ENCODE data around the gene UBE2L3. TPM values are rescaled to one million over a fixed set of nuclear protein-coding genes. Genes with fewer than 3 reads are reported as not detected.
"Not testable (repeated sequence)": the region's sequence is repeated elsewhere in the genome, so short reads cannot be mapped to it uniquely, and the experiment has no call there.

The UBE2L3 gene
- total RNA-seq, 1 donor from 2014 or later = 42.7 TPM

DNA sequence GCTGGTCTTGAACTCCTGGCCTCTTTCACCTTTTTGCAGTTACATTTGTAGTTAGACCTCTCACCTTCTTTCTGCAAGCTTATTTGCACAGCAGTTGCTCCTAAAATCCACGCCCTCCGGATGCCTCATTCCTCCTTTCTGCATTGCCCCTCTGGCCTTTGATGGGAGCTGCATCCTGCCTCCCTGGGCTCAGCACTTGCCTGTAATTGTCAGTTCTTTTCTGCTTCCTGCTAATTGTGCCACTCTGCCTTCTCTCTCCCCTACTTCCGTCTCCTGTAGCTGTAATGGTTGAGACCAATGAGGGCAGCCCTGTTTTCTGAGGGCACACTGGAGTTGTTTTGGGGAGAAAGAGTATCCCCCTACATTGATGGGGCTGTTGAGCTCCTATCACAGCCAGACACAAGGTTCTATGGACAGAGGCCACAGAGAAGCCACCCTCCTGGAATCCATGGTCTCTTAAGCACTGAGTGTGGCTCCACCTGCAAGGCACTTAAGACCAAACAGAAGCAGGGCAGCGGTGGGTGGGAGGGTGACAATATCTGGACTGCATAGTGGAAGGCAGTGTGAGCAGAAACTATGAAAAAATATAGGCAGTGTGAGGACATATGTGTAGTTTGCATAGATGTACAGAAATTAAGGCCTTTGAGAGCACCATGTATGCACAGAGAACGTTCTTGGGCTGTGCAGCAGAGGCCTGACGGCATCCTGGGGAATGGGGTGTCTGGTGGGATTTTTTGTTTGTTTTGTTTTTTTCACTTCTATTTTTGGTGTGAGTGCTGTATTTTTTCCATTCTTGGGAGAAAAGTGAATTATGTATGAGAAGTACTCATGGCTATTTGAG is 31.8 kb downstream of the UBE2L3 start:
- DNase-seq (ENCODE audit: low spot score) = no peak

DNA sequence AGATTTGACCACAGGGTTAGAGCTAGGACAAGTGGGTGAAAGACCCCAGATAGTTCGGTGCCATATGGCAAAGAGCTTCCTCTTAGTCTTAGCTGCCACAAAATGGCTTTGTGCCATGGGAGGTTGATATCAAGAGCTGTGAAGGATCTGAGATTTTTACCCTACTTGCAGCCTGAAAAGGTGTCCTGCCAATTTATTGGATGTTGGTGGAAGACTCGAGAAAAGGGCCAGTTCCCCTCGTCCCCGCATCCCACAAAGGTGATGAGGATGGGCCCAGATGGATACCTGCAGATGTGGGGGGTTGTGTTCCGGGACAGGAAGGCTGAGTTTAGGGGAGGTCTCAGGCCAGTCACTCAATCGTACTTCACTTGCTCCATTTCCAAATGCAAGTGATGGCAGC is 35.1 kb downstream of the UBE2L3 start:
- DNase-seq (ENCODE audit: low spot score) = no peak

- DNase-seq (ENCODE audit: low spot score) = no peak
Observed at GRCh38 chr22:21603973-21604372, 36.5 kb downstream of the UBE2L3 start.

- DNase-seq (ENCODE audit: low spot score) = no peak
Observed at GRCh38 chr22:21605887-21606564, 38.5 kb downstream of the UBE2L3 start.

- DNase-seq (ENCODE audit: low spot score) = no peak
Observed at GRCh38 chr22:21606775-21607174, 39.3 kb downstream of the UBE2L3 start.

DNA sequence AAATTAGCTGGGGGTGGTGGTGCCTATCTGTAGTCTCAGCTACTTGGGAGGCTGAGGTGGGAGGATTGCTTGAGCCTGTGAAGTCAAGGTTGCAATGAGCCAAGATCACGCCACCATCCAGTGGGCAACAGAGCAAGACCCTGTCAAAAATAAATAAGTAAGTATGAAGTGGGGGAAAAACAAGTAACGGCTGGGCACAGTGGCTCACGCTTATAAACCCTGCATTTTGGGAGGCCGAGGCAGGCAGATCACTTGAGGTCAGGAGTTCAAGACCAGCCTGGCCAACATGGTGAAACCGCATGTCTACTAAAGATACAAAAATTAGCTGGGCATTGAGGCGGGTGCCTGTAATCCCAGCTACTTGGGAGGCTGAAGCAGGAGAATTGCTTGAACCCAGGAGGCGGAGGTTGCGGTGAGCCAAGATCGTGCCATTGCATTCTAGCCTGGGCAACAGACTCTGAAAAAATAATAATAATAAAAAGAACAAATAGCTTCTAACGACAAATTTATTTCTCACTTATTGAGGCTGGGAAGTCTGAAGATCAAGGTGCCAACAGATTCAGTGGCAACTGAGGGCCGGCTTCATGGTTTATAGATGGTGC is 42.1 kb downstream of the UBE2L3 start:
- not testable (repeated sequence) for DNase-seq (ENCODE audit: low spot score)

DNA sequence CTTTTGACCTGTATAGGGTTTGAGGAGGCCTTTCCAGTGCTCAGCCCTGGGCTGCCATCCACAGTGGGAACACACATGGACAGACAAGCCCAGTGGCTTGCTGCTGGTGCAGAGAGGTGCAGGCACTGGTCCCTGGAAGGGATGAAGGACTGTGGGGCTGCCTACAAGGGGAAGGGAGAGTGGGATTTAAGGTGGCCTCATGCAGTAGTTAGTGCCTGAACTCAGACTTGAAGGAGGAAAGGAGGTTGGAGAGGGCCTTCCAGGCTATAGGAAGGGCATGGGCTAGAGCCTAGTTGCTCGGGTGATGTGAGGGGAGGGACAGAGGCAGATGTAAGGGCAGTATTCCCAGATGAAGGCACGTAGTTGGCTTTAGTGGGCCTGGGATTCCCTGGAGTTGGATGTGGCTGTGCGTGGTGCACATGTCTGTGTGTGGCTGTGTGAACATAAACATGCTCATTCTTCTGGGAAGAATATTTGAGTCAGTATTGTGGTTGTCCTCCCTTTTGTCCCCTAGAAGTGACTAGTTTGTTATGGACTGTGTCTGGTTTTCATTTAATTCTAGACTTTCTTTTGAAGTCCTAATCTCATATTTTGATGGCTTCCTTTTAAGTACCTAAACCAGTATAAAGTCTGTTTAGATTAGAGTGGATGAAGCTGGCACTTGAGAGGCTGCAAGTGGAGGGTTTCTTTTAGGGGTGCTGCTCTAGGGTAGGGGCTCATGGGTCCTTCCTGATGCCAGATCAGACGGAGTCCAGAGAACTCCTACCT is 43.9 kb downstream of the UBE2L3 start:
- no peak for DNase-seq (ENCODE audit: low spot score)

GRCh38 chr22:21612858-21613257 is 45.3 kb downstream of the UBE2L3 start:
- no peak for DNase-seq (ENCODE audit: low spot score)

GRCh38 chr22:21613553-21614233 is 46.2 kb downstream of the UBE2L3 start:
- DNase-seq (ENCODE audit: low spot score) = no peak

DNA sequence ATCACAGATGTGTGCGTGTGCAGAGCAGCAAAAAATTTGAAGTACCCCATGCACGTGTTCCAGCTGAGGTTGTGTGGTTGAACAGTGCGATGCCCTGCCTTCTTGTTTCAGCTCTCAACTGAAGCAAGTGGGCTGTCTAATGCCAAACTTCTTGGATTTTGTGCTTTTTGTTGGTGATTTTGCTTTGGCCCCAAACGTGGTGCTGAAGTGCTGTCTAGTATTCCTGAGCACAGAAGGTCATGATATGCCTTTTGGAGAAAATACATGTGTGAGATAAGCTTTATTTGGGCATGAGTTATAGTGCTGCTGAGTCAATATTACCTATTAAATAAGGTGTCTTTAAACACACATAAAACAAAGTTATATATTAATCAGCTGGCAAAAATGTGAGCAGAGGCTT is 48.2 kb downstream of the UBE2L3 start:
- DNase-seq (ENCODE audit: low spot score) = no peak

DNA sequence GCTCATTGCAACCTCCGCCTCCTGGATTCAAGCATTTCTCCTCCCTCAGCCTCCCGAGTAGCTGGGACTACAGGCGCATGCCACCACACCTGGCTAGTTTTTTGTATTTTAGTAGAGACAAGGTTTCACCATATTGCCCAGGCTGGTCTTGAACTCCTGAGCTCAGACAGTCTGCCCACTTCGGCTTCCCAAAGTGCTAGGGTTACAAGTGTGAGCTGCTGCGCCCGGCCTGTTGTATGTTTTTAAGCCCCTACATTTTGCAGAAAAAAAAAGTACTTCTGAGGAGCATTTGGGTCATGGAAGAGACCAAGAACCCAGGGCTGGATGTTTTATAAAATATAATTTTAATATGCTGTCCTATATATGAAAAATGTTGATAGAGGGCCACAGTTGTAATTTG is 49.8 kb downstream of the UBE2L3 start:
- not testable (repeated sequence) for DNase-seq (ENCODE audit: low spot score)

GRCh38 chr22:21621025-21621424 is 53.5 kb downstream of the UBE2L3 start:
- no peak for DNase-seq (ENCODE audit: low spot score)

DNA sequence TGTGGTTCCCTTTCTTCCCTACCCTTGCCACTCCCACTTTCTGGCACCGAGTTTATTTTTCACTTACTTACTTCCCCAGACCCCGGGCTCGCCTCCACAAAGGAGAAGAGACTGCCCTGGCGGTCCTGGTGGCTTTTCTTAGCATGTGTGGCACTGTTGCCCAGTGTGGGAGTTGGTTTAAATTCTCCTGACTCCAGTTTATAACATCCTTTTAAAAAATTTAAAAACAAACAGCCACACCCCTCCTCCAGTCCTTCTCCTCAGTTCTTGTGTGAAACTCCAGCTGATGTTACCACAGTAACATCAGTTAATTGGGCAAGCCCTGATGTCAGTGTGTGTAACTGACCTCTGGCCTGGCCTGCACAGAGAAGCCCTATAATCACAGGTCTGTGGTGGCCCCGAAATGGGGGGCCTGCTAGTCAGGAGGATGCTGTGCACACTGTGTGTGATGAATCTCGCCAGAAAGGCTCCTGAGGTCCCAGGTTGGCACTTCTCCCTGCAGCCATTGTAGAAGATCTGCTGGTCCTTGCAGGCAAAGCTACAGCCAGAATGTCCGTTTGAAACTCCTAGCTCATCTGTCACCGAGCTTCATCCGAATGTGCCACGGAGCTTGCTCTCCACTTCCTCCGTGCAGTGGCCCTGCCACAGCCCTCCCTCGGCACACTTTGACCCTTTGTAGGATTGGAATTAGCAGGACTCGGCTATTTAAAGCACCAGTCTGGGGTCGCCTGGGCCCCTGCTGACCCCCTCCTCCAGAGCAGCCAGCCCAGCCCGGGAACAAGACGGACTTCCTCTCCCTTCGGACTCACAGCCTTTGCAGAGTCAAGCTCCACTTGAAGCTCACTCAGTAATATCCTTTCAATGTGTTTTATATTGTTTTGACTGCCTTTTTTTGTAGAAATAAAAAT is 54.8 kb downstream of the UBE2L3 start:
- no peak for DNase-seq (ENCODE audit: low spot score)

DNA sequence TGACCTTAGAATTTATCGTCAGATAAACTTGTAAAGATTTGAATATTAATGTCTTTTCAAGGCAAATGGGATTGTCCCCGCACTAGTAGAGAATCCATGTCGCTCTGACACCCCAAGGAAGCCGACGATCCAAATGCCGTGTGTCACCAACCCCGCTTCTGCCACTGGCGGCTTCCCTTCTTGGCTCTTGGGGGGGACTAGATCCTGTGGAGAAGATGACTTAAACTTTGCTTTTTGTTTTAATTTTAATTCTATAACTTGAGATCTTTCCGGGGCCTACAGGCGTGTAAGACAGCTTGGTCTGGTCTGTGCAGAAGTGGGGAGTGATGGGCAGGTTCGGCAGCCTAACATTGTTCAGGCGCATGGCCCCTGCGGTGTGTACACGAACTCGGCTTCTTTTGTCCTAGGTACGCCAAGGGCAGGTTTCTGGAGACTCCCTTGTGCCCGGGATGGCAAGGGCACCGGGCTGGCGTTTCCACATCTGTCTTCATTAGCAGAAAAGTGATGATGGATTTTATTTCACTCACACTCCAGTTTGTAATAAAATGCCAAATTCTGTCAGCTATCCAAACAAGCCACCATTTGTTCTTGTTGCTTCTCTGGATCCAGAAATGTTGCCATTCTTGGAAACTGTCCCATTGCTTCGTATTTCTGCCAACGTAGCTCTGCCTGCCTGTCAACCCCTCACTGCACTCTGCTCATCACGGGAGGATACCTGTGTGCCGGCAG is 55.6 kb downstream of the UBE2L3 start:
- no peak for DNase-seq (ENCODE audit: low spot score)

GRCh38 chr22:21623648-21623970 is 56.1 kb downstream of the UBE2L3 start:
- DNase-seq (ENCODE audit: low spot score) = no peak

- DNase-seq (ENCODE audit: low spot score) = no peak
Observed at GRCh38 chr22:21624120-21624879, 56.8 kb downstream of the UBE2L3 start.

DNA sequence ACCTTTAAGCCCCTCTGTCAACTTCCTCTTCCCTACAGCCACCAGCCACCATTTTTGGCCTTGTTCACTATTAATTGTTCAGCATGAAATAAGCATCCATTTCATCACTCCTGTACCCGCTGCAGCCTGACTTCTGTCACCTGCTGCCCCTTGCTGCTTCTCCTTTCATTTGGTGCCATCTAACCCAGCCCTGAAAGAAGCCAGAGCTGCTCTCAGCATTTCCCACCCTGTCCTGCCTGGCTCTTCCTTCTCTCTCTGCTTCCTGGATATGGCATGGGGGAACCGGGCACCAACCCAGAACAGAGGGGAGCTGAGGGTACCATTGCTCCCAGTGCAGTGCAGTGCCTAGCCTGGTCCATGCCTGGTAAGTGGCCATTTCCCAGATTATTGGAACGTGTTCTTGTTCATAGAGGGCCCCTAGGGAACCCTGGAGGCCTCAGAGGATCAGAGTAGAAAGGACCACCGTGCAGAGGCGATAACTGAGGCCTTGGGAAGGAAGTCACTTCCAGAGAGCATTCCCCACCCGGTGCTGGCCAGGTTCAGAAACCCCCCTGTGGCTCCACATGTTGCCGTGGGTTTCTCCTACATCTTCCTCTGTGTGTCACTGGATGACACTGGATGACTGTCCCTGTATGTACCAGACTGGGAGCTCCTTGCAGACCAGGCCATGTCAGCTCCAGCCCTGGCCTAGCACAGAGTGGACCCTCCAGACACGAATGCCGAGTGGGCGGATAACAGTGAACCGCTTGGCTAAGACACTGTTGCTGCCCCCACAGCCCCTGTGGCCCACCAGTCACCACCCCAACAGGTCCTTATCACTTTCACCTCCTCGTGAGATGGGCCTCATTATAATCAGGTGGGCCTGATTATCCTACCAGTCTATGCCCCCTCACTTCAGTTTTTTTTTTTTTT is 57.6 kb downstream of the UBE2L3 start:
- DNase-seq (ENCODE audit: low spot score) = no peak
